ENCODE results near the gene RTCA. TPM values are rescaled to one million over a fixed set of nuclear protein-coding genes. Genes with fewer than 3 reads are reported as not detected.

Gene RTCA
- total RNA-seq, 1 experiment from 2014 or later, result 26.5 TPM

GRCh38 chr1:100300691-100301090 lies 34.7 kb downstream of the RTCA start:
- TF ChIP-seq FOSL1 (IDR thresholded peaks at IDR 0.05; ENCODE audit: low read depth) (no peak), EZH2 (IDR thresholded peaks at IDR 0.05) (no peak), RAD21 (IDR thresholded peaks at IDR 0.05; ENCODE audit: low read depth) (no peak), CEBPB (IDR thresholded peaks at IDR 0.05; ENCODE audit: low read depth) (no peak)
- Histone ChIP-seq H3K4me1 (ENCODE audit: control insufficient read depth in 1 of 2, insufficient read depth in 2 of 2, low read length in 2 of 2) (no peaks in the 10 kb centered on the region), H3K9me2 (ENCODE audit: insufficient read depth) (no peaks in the 10 kb centered on the region), H4K20me1 (ENCODE audit: insufficient read depth) (no peaks in the 10 kb centered on the region), H3K9me3 (ENCODE audit: control insufficient read depth in 1 of 2, insufficient read depth in 1 of 2, low read depth in 1 of 2, low read length in 2 of 2) (no peaks in the 10 kb centered on the region), H3K79me2 (ENCODE audit: insufficient read depth, low read length) (no peaks in the 10 kb centered on the region), H3K4me3 (replicated peaks in 1 of 2; ENCODE audit: low read depth in 1 of 2, low read length in 2 of 2) (no peak overlapping the region), H3K27me3 (ENCODE audit: insufficient read depth, low read length) (no peaks in the 10 kb centered on the region), H3K4me2 (ENCODE audit: low read length) (no peak overlapping the region), H2AFZ (ENCODE audit: low read depth, low read length, poor library complexity, severe bottlenecking) (no peak overlapping the region), H3K27ac (ENCODE audit: low read depth, low read length) (no peak overlapping the region), H3K36me3 (ENCODE audit: control insufficient read depth in 1 of 2, insufficient read depth in 2 of 2, low read length in 2 of 2) (no peaks in the 10 kb centered on the region), H3K9ac (ENCODE audit: low read length) (no peak overlapping the region)
- CTCF ChIA-PET, result no interaction called here
- ATAC-seq, result no peak
- RAD21 ChIA-PET (ENCODE audit: low non-redundant PET in 1 of 2, low total read pairs in 2 of 2, uncharacterized antibody in 2 of 2, unreplicated experiment in 2 of 2), result no interaction called here
- intact Hi-C loops (cut with micrococcal nuclease), result no loop called here
- no peak for DNase-seq (ENCODE audit: low read depth, low spot score)
- POLR2A ChIA-PET, result no interaction called here
- no TSS peak for BruUV-seq (replicated peaks)

GRCh38 chr1:100302739-100303138 lies 36.7 kb downstream of the RTCA start:
- CTCF ChIA-PET, result no interaction called here
- DNase-seq (ENCODE audit: low read depth, low spot score), result no peak
- Histone ChIP-seq H3K9me3 (ENCODE audit: control insufficient read depth in 1 of 2, insufficient read depth in 1 of 2, low read depth in 1 of 2, low read length in 2 of 2) (no peaks in the 10 kb centered on the region), H4K20me1 (ENCODE audit: insufficient read depth) (no peaks in the 10 kb centered on the region), H3K79me2 (ENCODE audit: insufficient read depth, low read length) (no peaks in the 10 kb centered on the region), H3K36me3 (ENCODE audit: control insufficient read depth in 1 of 2, insufficient read depth in 2 of 2, low read length in 2 of 2) (no peaks in the 10 kb centered on the region), H2AFZ (ENCODE audit: low read depth, low read length, poor library complexity, severe bottlenecking) (no peak overlapping the region), H3K27me3 (ENCODE audit: insufficient read depth, low read length) (no peaks in the 10 kb centered on the region), H3K4me1 (ENCODE audit: control insufficient read depth in 1 of 2, insufficient read depth in 2 of 2, low read length in 2 of 2) (no peaks in the 10 kb centered on the region), H3K27ac (ENCODE audit: low read depth, low read length) (no peak overlapping the region), H3K9ac (ENCODE audit: low read length) (no peak overlapping the region), H3K4me3 (replicated peaks in 1 of 2; ENCODE audit: low read depth in 1 of 2, low read length in 2 of 2) (no peak overlapping the region), H3K9me2 (ENCODE audit: insufficient read depth) (no peaks in the 10 kb centered on the region), H3K4me2 (ENCODE audit: low read length) (no peak overlapping the region)
- no peak for ATAC-seq
- no TSS peak for BruUV-seq (replicated peaks)
- intact Hi-C loops (cut with micrococcal nuclease), result no loop called here
- POLR2A ChIA-PET, result no interaction called here
- RAD21 ChIA-PET (ENCODE audit: low non-redundant PET in 1 of 2, low total read pairs in 2 of 2, uncharacterized antibody in 2 of 2, unreplicated experiment in 2 of 2), result no interaction called here
- no peak for TF ChIP-seq ELF1 (IDR thresholded peaks at IDR 0.05; ENCODE audit: borderline replicate concordance, low read depth)
- no peak for TF ChIP-seq YY1 (IDR thresholded peaks at IDR 0.05; ENCODE audit: extremely low read depth, insufficient replicate concordance, low read depth, low read length)
- no peak for TF ChIP-seq FOSL1 (IDR thresholded peaks at IDR 0.05; ENCODE audit: low read depth)
- no peak for TF ChIP-seq TCF7L2 (IDR thresholded peaks at IDR 0.05; ENCODE audit: borderline replicate concordance, extremely low read depth, insufficient read depth, insufficient read length)
- TF ChIP-seq EZH2 (IDR thresholded peaks at IDR 0.05), result no peak
- no peak for TF ChIP-seq SIN3A (IDR thresholded peaks at IDR 0.05; ENCODE audit: low read depth)
- TF ChIP-seq MAX (IDR thresholded peaks at IDR 0.05), result no peak
- no peak for TF ChIP-seq SP1 (IDR thresholded peaks at IDR 0.05; ENCODE audit: low read depth)
- TF ChIP-seq ZFX (IDR thresholded peaks at IDR 0.05), result no peak
- no peak for TF ChIP-seq POLR2AphosphoS5 (IDR thresholded peaks at IDR 0.05; ENCODE audit: low read depth, low read length)
- TF ChIP-seq RAD21 (IDR thresholded peaks at IDR 0.05; ENCODE audit: low read depth), result no peak
- no peak for TF ChIP-seq ZBTB33 (IDR thresholded peaks at IDR 0.05; ENCODE audit: extremely low read depth, insufficient replicate concordance, low read length)
- TF ChIP-seq ZNF274 (IDR thresholded peaks at IDR 0.05; ENCODE audit: low read depth, low read length), result no peak
- TF ChIP-seq EGR1 (IDR thresholded peaks at IDR 0.05; ENCODE audit: low read depth), result no peak
- no peak for TF ChIP-seq EZH2phosphoT487 (IDR thresholded peaks at IDR 0.05; ENCODE audit: borderline replicate concordance)
